Stimulated activated naive CD8-positive, alpha-beta T cell treated with anti-CD3 and anti-CD28 coated beads, Interleukin-15, Interleukin-2, amounts not matched to agents 100 ng/mL and 50 ng/mL, for 24 hours (primary cell): ENCODE results near the gene TRNP1.
A peak's percentile ranks its signal among the peaks of the same experiment; 100 is the strongest.
"Not testable (repeated sequence)": the region's sequence is repeated elsewhere in the genome, so short reads cannot be mapped to it uniquely, and the experiment has no call there.

ENCODE experiments used
- H3K27ac Mint-ChIP-seq: one replicate; pipeline ENCODE4 v1.8.0; 2021; ENCODE audit warnings: mild to moderate bottlenecking, mixed read lengths
- H3K27me3 Mint-ChIP-seq: one replicate; pipeline ENCODE4 v1.8.0; 2021; ENCODE audit warnings: mixed read lengths
- H3K36me3 Mint-ChIP-seq: one replicate; pipeline ENCODE4 v1.8.0; 2021; ENCODE audit warnings: low read depth, mixed read lengths
- H3K4me1 Mint-ChIP-seq: one replicate; pipeline ENCODE4 v1.8.0; 2021; ENCODE audit warnings: low read depth, mixed read lengths
- H3K4me3 Mint-ChIP-seq: one replicate; pipeline ENCODE4 v1.8.0; 2021; ENCODE audit warnings: mild to moderate bottlenecking, mixed read lengths
- H3K9me3 Mint-ChIP-seq: one replicate; pipeline ENCODE4 v1.8.0; 2021; ENCODE audit warnings: mixed read lengths

The TRNP1 gene, protein sequence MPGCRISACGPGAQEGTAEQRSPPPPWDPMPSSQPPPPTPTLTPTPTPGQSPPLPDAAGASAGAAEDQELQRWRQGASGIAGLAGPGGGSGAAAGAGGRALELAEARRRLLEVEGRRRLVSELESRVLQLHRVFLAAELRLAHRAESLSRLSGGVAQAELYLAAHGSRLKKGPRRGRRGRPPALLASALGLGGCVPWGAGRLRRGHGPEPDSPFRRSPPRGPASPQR

DNA sequence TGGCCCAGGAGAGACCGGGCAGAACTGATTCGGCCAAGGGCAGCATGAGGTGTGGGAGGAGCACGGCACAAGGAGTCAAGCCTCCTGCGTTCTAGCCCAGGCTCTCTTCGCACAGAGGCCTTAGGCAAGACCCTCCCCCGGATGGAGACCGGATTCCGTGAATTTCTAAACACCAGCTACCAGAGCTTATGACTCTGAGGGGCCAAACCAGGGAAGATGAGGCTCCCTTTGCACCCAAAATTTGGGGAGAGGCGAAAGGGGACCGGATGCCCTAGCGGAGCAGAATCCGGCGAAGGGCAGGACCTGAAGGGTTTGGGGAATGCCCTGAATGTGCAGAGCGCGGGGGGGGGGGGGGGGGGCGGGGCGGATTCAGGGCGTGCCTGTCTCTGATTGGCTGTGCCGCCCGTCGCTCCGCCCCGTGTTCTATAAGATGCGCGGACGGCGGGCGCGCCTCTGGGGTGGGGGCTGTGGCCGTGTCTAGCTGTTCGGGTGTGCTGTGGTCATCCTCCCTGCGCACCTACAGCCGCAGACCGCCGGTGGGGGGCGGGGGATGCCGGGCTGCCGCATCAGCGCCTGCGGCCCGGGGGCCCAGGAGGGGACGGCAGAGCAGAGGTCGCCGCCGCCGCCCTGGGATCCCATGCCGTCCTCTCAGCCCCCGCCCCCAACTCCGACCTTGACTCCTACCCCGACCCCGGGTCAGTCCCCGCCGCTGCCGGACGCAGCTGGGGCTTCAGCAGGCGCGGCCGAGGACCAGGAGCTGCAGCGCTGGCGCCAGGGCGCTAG, at the start of gene TRNP1:
Gene TRNP1, plus strand, starts transcription at position 456 of the 783 bp plus-strand sequence. Its CDS starts 95 bp downstream, at position 551.
- Mint-ChIP-seq H3K27me3 (peaks cover 50% of the 10 kb centered on the region), H3K36me3 (no peaks in the 10 kb centered on the region), H3K9me3 (no peaks in the 10 kb centered on the region), H3K27ac (no peak within 1 kb of the TSS), H3K4me1 (peaks cover 11% of the 10 kb centered on the region), H3K4me3 (peak within 1 kb of the TSS; percentile 65)

DNA sequence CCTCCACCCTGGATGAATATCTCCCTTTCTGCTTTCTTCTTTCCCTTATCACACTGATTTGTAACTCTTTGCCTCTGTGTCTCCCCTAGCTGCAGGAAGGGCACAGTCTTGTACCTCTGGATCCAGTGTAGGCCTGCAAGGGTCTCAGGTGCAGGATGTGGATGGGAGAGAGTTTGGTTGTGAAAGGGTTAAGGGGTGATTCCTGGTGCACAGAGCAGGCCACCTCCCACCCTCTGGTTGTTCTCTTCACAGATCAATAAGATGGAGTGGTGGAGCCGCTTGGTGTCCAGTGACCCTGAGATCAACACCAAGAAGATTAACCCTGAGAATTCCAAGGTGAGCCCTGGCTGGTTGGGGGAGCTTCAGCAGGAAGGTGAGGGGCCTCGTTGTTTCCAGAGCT, 48.4 kb upstream of the TRNP1 start:
- H3K36me3 Mint-ChIP-seq = peaks cover 42% of the 10 kb centered on the region
- H3K4me1 Mint-ChIP-seq = no peaks in the 10 kb centered on the region
- no peak overlapping the region for H3K27ac Mint-ChIP-seq
- no peaks in the 10 kb centered on the region for H3K27me3 Mint-ChIP-seq
- H3K9me3 Mint-ChIP-seq = no peaks in the 10 kb centered on the region
- H3K4me3 Mint-ChIP-seq = no peak overlapping the region

DNA sequence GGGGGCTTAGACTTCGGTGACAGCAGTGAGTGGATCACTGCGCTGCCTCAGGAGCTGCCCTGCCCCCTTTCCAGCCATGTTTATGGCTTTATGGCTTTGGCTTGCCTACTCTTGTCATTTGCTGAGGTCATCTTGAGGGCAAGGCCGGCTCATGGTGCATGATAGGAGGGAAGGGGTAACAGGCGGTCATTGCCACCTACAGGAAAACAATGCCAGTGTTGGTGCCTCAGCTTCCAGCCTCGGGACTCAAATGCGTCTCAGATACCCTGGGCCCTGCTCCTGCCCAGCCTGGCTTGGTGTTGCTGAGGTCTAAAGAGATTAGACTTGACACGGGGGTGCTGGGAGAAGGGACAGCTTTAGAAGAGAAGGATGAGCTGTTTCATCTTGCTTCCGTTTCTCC, 47.8 kb upstream of the TRNP1 start:
- H3K9me3 Mint-ChIP-seq = no peaks in the 10 kb centered on the region

DNA sequence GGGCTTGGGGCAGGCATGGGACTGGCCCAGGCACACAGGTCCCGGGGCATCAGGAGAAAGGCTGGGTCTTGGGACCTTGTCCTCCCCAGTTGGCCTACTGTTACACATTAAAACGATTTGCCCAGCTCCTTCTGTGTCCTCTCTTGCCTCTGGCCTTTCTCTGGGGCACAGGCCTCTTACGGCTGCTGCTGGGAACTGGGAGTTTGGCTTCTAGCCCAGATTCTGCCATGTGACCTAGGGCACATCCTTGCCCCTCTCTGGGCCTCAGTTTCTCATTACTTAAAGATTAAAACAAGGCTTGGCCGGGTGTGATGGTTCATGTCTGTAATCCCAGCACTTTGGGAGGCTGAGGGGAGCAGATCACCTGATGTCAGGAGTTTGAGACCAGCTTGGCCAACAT, 47.2 kb upstream of the TRNP1 start:
- Mint-ChIP-seq H3K27ac (peak overlapping the region; percentile 26), H3K27me3 (no peaks in the 10 kb centered on the region), H3K36me3 (peaks cover 40% of the 10 kb centered on the region), H3K9me3 (no peaks in the 10 kb centered on the region), H3K4me1 (no peaks in the 10 kb centered on the region), H3K4me3 (no peak overlapping the region)

More for the DNA sequence above, 47.8 kb upstream of the TRNP1 start:
- Mint-ChIP-seq H3K27me3 (no peaks in the 10 kb centered on the region), H3K4me3 (no peak overlapping the region), H3K27ac (no peak overlapping the region), H3K36me3 (peaks cover 42% of the 10 kb centered on the region), H3K4me1 (no peaks in the 10 kb centered on the region)

DNA sequence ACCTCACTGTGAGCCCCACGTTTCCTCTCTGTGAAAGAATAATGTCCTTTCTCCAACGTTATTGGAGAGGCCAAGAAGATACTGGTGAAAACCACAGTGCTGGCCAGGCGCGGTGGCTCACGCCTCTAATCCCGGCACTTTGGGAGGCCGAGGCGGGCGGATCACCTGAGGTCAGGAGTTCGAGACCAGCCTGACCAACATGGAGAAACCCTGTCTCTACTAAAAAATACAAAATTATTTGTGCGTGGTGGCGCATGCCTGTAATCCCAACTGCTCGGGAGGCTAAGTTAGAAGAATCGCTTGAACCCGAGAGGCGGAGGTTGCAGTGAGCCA, 44.8 kb upstream of the TRNP1 start:
- H3K36me3 Mint-ChIP-seq = peaks cover 23% of the 10 kb centered on the region
- not testable (repeated sequence) for H3K27ac Mint-ChIP-seq, H3K4me3 Mint-ChIP-seq, H3K27me3 Mint-ChIP-seq, H3K4me1 Mint-ChIP-seq, H3K9me3 Mint-ChIP-seq

DNA sequence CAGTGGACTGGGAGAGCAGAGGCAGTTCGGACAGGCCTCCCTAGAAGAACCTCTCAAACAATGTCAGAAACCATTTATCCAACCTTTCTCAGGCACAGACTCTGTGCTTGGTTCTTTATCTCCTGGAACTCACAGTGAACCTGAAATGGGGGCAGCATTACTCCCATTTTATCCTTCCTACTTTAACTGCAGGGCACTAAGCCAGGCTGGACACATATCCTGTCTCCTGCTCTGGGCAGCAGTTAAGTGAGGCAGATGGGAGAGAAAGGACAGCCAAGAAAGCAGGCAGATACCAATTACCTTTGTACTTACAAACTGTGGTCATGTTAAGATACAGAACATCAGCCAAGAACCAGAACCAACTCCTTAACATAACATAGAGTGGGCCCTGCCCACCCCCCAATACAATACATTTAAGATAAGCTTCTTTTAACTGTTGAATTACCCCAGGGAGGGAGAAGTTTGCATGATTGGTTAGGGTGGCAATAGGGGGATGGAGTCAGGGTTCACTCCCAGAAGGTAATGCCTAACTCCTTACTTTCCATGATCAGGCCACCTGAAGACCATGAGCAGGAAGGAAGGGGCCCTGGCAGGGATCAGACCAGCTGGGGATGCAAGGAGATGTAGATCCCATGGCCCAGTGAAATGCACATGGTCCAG, 44.1 kb upstream of the TRNP1 start:
- Mint-ChIP-seq H3K36me3 (peaks cover 22% of the 10 kb centered on the region), H3K4me3 (no peak overlapping the region), H3K4me1 (no peaks in the 10 kb centered on the region), H3K9me3 (no peaks in the 10 kb centered on the region), H3K27me3 (no peaks in the 10 kb centered on the region), H3K27ac (no peak overlapping the region)

DNA sequence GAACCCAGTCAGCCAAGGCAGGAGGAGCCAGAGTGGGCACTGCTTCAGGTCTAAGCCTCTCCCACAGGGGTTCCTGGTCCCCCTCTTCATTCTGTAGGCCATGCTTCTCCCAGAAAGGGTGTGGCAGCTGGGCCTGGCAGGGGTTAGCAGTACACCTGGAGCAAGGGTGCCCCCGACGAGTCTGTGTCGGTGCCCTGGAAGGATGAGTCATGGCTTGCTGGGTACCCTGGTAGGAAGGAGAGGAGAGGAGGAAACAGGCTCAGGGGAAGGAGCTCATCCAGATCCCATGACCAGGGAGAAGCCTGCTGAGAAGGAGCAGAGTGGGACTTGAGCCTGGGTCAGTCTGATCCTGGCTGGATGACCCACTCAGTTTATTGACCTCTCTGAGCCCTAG, 43.6 kb upstream of the TRNP1 start:
- H3K27me3 Mint-ChIP-seq = no peaks in the 10 kb centered on the region

DNA sequence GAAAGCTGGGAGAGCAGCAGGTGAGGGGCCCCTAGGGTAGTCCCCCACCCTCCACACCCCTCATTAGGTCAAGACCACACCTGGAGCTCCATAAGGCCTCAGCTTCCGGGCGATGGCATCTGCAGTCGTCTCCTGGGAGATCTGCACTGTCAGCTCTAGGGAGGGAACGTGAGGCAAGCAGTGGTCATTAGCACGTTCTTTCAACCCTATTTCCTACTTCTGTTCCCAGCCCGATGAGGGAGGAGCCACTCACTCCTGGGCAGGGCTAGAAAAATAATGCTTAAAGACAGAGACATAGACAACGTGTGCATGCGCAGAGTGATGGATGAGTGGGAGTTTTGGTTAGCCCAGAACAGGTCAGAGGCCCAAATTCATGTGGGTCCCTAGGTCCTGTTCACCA, 42.9 kb upstream of the TRNP1 start:
- no peak overlapping the region for H3K27ac Mint-ChIP-seq

More for the DNA sequence above, 43.6 kb upstream of the TRNP1 start:
- Mint-ChIP-seq H3K27ac (no peak overlapping the region), H3K36me3 (peaks cover 21% of the 10 kb centered on the region), H3K9me3 (no peaks in the 10 kb centered on the region), H3K4me1 (no peaks in the 10 kb centered on the region), H3K4me3 (no peak overlapping the region)

DNA sequence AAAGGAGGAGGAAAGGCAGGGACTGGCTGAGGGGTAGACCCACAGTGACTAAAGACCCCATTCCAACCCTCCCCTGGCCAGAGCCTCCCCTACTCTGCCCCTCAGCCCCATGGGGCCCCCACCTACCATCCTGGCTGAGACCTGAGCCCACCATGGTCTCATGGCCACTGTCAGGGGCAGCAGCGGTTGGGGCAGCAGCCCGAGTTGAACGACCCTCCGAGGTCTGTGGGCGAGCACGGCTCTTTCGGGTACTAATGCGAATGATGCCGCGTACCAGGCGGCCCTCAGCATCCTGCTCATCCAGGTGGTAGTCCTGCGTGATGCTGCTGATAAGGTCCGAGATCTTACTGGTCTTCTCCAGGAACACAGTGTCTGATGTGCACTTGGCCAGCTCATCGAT, 42.3 kb upstream of the TRNP1 start:
- Mint-ChIP-seq H3K4me3 (no peak overlapping the region), H3K9me3 (no peaks in the 10 kb centered on the region), H3K27ac (no peak overlapping the region), H3K36me3 (peaks cover 8% of the 10 kb centered on the region), H3K4me1 (no peaks in the 10 kb centered on the region), H3K27me3 (no peaks in the 10 kb centered on the region)

More for the DNA sequence above, 42.9 kb upstream of the TRNP1 start:
- Mint-ChIP-seq H3K27me3 (no peaks in the 10 kb centered on the region), H3K36me3 (peaks cover 14% of the 10 kb centered on the region), H3K9me3 (no peaks in the 10 kb centered on the region), H3K4me3 (no peak overlapping the region), H3K4me1 (no peaks in the 10 kb centered on the region)

DNA sequence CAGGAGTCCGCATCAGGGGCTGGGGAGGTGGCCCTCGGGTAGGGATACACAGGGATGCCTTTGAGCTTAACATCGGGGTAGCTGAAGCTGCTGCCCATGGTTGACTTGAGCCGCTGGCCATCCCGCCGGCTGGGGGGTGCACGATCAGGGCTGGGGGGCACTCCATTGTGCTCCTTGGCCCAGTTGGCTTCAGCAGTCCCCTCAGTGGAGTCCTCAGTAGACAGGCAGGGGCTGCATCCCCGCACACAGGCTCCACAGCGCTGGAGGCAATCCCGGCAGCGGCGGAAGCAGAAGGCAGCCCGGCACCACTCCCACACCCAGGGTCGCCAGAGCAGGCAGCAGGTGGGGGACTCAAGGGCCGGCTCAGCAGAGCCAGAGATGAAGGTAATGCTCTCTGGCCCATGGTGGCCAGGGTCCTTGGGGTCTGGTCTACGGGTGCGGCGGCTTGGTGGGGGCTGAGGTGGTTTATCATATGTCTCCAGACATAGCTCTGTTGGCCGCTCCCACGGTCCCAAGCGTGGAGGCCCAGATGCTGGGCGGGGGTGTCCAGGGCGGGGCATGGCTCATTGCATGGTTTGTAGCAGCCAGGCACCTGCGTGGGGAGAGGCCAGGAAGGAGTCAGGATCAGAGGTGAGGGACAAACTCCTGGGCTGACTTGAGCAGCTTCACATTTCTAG, 41.5 kb upstream of the TRNP1 start:
- peaks cover 2% of the 10 kb centered on the region for H3K36me3 Mint-ChIP-seq
- H3K9me3 Mint-ChIP-seq = no peaks in the 10 kb centered on the region
- H3K27ac Mint-ChIP-seq = no peak overlapping the region
- no peaks in the 10 kb centered on the region for H3K4me1 Mint-ChIP-seq
- no peak overlapping the region for H3K4me3 Mint-ChIP-seq
- H3K27me3 Mint-ChIP-seq = no peaks in the 10 kb centered on the region

DNA sequence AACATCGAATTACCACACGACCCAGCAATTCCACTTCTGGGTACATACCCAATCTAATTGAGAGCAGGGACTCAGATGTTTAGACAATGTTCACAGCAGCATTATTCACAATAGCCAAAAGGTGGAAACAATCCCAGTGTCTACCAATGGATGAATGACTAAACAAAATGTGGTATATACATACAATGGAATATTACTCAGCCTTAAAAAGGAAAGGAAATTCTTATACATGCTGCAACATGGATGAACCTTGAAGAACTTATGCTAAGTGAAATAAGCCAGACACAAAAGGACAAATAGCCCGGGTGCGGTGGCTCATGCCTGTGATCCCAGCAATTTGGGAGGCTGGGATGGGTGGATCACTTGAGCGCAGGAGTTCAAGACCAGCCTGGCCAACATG, 40.1 kb upstream of the TRNP1 start:
- H3K9me3 Mint-ChIP-seq = no peaks in the 10 kb centered on the region
- no peaks in the 10 kb centered on the region for H3K4me1 Mint-ChIP-seq
- H3K27ac Mint-ChIP-seq = no peak overlapping the region
- H3K4me3 Mint-ChIP-seq = no peak overlapping the region
- H3K36me3 Mint-ChIP-seq = no peaks in the 10 kb centered on the region
- H3K27me3 Mint-ChIP-seq = peaks cover 4% of the 10 kb centered on the region

DNA sequence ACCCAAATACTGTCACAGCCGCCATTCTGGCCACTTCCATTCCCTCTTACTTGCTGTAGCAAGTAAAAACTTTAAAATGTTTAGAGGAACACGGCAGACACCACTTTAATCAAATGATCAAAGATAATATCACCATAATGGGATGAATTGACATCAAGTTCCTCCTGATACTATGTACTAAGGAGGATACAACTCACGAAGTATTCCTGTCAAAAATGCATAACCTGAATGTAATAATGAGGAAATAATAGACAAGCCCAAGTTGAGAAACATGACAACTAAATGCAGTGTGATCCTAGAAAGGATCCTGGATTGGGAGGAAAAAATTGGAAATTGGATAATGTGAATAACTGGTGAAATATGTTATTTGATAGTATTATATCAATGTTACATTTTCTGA, 37.2 kb upstream of the TRNP1 start:
- Mint-ChIP-seq H3K27ac (no peak overlapping the region), H3K4me3 (no peak overlapping the region), H3K27me3 (peaks cover 22% of the 10 kb centered on the region), H3K36me3 (no peaks in the 10 kb centered on the region), H3K4me1 (peaks cover 5% of the 10 kb centered on the region), H3K9me3 (no peaks in the 10 kb centered on the region)

DNA sequence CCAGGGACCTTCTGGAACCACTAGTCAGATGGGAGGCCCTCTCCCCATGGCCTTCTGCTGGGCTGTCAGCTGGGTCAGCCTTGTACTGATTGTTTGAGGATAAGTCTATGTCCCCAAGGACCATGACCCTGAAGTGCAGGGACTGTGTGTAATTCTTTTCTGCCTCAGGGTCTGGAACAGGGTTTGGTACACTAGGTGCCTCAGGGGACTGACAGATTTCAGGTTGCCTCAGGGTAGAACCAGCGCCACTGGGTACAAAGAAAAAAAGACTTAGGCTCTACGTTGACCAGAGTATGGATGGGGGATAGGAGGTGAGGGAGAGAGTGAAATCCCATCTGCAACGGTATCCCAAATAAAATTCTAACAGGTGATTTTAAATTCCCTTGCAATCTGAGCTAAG, 36.2 kb upstream of the TRNP1 start:
- H3K9me3 Mint-ChIP-seq = no peaks in the 10 kb centered on the region
- no peak overlapping the region for H3K4me3 Mint-ChIP-seq
- no peak overlapping the region for H3K27ac Mint-ChIP-seq
- peaks cover 32% of the 10 kb centered on the region for H3K27me3 Mint-ChIP-seq
- no peaks in the 10 kb centered on the region for H3K36me3 Mint-ChIP-seq
- H3K4me1 Mint-ChIP-seq = peaks cover 5% of the 10 kb centered on the region

DNA sequence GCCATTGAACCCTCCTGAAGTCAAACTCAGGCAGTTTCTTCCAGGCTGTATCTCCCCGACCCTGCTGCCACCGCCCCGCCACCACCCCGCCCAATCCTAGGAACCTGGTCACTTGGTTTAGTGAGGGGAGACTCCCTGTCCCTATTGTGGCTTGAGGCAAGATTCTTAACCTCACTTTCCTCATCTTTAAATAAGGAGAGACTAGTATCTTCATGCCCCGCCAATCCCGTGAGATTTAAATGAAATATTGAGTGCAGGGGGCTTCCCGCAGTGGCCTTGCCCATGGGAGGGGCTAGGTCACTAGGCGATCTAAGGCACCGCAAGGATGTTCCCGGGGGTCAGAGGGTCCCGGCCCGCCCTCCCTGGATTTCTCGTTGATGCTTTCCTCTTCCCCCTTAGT, 34.2 kb upstream of the TRNP1 start:
- H3K27ac Mint-ChIP-seq = no peak overlapping the region
- H3K36me3 Mint-ChIP-seq = no peaks in the 10 kb centered on the region
- peaks cover 5% of the 10 kb centered on the region for H3K4me1 Mint-ChIP-seq
- H3K9me3 Mint-ChIP-seq = no peaks in the 10 kb centered on the region
- peaks cover 40% of the 10 kb centered on the region for H3K27me3 Mint-ChIP-seq
- H3K4me3 Mint-ChIP-seq = peak overlapping the region; percentile 26
